GM21381 (cell line): ENCODE results near the gene TMEM221.
A peak's percentile ranks its signal among the peaks of the same experiment; 100 is the strongest.

ENCODE experiments used
- ATAC-seq: cut with Tn5 transposase; IDR thresholded peaks from one replicate; pipeline ENCODE4 v1.9.1; 2021; ENCODE audit warnings: mild to moderate bottlenecking, moderate library complexity; ENCODE audit not compliant: unreplicated experiment

TMEM221 gene

DNA sequence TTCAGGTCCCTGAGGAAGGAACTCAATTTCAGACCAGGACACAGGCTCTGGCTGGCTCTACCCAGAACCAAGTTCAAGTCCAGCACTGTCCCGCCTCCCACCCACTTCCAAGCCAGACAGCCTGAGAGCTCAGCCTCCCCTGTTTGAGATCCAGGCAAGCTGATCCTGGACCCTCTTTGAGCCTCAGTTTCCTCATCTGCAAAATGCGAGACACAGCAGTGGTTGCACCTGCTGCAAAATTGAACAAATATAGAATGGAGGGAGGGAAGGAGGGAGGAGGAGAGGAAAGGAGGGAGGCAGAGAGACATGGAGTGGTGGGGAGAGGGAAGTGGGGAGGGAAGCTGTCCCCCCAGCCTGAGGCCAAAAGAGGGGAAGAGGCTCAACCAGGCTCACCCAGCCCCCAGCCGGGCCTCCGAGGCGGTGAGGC is 751 bp downstream of the TMEM221 start:
- no peak for ATAC-seq

DNA sequence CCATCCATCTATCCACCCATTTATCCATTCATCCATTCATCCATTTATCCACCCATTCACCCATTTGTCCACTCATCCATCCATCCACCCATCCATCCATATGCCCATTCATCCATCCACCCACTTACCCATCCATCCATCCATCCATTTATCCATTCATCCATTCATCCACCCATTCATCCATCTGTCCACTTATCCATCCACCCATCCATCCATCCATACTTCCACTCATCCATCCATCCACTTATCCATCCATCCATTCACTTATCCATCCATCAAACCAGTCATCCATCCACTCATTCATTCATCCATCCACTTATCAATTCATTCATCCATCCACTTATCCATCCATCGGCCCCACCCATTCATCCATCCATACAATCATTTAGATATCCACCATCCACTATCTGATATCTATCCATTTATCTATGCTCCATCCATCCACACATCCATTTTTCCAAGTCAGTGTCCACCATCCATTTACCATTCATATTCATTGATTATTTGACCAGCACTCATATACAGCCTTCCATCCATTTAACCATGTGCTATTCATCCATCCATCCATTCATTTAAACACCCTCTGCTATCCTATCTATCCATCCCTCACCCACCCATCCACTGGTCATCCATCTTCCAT is 2.8 kb downstream of the TMEM221 start:
- no peak for ATAC-seq

DNA sequence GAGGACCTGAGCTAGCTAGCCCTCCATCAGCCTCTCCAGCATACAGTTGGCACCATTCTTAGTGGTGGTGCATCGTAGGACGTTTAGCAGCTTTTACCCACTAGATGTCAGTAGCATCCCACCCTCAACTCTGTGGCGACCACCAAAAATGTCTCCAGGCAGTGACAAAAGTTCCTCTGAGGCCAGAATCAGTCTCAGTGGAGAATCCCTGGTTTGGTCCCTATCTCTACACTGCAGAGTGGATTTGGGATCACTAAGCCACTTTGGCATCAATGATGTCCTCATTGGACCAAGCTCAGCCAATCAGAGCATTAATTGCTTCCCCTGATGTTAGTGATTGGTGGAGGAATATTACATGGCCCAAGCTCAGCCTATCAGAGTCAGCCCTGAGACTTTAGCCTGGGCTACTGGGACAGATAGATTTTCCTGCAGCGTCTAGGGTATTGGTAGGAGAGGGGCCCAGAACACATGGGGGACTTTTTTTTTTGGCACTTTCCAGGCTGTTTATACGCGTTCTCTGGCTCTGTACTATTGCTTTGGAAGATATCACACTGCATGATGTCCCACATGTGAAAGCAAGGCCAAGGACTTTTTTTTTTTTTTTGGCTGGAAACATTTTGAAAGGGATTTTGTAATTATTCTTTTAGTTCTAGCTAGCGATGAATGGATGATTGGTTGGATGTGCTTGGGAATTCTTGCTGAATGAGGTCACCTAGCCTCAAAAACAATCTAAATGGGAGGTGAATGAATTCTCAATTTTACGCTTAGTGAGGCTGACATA is 7.0 kb downstream of the TMEM221 start:
- no peak for ATAC-seq

GRCh38 chr19:17436874-17437267 is 11.6 kb downstream of the TMEM221 start:
- ATAC-seq = no peak

DNA sequence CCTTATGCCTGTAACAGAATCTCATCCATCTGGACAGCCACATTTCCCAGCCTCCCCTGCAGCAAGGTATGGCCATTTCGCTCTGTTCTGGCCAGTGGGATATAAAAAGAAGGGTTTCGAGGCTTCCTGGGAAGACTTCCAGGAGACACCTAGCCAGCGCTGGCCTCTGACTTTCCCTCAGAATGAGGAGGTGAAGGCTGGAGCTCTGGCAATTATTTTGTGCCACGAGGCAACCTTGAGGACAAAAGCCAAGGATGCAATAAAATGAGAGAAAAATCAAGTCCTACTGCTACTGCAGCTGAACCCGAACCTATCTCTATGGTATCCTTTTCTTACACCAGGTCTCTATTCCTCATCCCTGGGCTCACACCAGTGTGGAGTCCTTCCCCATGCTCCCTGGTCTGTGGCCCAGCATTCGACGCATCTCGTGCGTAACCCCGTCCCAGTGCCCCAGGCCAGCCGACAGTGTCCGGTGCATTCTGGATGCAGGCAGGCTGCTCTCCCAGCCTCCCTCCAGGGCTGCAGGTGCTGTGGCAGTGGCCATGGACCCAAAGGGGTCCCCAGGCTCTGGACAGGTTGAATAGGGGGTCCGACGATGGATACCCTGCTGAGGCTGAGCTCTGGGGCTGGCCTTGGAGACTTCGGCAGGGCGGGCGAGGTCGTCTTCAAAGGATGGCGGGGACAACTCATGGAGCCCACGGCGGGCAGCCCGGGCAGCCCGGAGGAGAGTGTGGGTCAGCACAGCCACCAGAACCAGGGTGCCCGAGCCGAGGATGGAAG is 12.2 kb downstream of the TMEM221 start:
- no peak for ATAC-seq

- no peak for ATAC-seq
Observed at GRCh38 chr19:17435218-17435617, 13.2 kb downstream of the TMEM221 start.

GRCh38 chr19:17431417-17431816 is 17.1 kb downstream of the TMEM221 start:
- no peak for ATAC-seq

GRCh38 chr19:17429641-17430113 is 18.8 kb downstream of the TMEM221 start:
- ATAC-seq = no peak

DNA sequence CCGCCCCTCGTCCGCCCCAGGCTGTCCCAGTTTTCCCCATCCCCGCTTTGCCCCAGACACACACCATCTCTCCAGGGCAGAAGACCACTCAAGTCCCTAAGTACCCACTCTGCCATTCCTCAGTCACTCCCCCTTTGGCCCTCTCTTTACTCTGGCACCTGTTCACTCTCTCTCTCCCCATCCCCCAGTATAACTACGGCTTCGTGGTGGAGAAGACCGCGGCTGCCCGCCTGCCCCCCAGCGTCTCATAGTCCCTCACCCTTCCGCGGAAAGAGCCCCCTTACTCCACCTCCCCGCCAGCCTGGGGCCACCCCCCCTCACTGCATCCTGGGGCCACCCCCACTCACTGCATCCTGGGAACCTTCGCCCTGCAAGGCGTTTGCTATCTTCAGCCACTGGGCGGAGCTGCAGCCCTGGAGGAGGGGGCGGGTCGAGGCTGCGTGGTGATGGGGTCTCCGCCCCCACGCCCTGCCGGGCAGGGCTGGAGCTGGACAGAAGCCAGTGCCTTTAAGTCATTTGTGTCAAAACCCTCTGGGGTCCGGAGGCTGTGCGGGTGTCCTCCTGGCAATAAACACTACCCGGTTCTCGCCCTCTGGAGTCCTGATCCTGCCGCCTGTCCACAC is 23.6 kb downstream of the TMEM221 start:
- no peak for ATAC-seq

- no peak for ATAC-seq
Observed at GRCh38 chr19:17423429-17424208, 24.8 kb downstream of the TMEM221 start.

DNA sequence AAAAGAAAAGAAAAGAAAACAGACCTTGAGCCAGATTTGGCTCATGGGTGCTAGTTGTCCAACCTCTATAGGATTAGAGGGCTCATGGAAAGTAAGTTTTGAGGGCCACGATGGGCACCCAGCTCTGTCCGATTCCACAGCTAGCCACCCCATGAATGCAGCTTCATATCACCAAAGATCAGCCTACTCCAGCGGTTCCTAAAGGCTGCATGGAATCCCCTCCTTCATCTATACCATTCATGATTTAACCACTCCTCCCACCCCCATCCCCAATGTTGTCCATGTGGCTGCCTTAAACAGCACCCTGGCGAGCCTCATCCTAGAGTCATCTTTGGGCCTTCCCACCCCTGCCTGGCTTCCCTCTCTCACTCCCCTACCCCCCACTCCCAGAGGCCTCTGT is 26.5 kb downstream of the TMEM221 start:
- ATAC-seq = no peak

DNA sequence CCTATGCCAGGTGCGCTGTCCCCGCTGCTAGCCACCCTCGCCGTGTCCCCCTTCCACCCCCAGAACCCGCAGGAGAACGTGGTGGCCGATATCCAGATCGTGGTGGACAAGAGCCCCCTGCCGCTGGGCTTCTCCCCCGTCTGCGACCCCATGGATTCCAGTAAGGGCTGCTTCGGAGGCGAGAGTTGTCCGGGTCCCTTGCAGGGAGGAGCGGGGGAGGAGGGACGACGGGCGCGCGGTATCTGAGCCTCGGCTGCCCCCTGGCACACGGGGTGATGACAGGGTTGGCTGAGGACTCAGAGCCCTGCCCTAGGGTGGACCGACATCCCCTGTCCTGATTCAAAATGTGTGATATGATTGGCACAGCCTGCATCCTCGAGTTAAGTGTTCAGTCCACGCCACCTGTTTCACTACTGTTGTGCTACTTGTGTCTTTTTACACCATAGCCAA is 28.0 kb downstream of the TMEM221 start:
- ATAC-seq = peak; percentile 22

DNA sequence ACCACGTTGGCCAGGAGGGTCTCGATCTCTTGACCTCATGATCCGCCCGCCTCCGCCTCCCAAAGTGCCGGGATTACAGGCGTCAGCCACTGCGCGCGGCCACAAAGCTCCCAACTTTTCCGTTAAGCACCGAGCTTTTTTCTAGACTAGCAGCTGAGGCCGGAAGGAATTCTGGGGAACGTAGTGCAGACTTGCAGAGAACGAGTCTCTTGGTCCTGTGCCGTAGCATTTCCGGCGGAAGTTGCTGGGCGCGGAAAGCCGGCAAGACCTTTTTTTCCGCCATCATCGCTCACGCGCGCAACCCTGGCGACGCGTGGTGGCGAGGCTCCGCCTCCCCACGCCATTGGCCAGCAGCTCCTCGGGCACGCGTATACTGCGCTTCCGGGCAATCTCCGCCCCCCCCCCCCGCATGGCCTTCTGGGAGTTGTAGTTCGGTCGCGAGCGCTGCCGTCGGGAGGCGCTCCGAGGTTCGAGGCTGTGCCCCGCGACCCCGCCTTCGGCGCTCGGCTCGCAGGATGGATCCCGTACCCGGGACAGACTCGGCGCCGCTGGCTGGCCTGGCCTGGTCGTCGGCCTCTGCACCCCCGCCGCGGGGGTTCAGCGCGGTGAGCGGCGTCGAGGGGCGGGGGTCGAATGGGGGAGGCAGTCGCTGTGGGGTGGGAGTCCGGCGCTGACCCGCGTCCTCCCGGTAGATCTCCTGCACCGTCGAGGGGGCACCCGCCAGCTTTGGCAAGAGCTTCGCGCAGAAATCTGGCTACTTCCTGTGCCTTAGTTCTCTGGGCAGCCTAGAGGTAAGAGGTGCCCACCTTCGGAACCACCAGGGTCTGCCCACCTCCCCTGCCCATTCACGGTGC is 28.6 kb downstream of the TMEM221 start, which contains the start of gene MVB12A:
Gene MVB12A, plus strand, starts transcription at position 427 of the 854 bp plus-strand sequence. Its CDS starts 89 bp downstream, at position 516.
- peak; percentile 88 for ATAC-seq

DNA sequence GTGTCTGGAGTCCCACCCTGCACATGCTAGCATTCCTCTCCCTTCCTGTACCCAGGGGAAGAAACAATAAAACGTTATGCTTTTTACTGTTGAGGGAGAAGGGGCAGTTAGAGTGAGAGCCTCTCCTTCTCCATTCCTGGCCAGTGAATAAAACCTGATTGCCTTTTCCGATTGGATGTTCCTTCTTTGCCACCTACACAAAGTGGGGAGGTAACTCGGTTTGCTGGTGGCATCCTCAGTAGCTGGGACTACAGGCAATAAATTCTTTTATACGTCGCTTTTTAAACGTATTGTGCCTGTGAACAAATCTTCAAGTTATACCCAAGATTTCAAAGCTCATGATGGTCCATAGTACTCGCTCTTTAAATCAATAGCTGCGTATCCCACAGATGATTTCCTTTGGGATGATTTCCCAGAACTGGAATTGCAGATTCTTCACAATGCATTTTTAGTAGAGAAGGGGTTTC is 29.3 kb downstream of the TMEM221 start:
- ATAC-seq = no peak

DNA sequence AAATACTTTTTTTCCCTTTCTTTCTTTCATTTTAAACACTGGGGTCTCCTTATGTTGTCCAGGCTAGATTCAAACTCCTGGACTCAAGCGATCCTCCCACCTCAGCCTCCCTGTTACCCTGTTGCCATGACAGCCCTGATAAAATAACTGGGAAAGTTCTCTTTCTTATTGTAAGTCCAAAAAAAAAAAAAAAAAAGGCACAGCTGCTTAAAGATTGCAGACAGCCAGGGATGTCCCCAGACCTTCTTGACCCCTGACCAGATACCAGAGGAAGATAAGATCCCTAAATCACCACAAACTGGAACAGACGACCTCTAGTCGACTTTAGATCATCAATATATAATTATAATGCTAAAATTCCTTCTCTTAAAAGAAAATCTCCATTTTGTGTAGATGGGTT is 29.8 kb downstream of the TMEM221 start:
- no peak for ATAC-seq

DNA sequence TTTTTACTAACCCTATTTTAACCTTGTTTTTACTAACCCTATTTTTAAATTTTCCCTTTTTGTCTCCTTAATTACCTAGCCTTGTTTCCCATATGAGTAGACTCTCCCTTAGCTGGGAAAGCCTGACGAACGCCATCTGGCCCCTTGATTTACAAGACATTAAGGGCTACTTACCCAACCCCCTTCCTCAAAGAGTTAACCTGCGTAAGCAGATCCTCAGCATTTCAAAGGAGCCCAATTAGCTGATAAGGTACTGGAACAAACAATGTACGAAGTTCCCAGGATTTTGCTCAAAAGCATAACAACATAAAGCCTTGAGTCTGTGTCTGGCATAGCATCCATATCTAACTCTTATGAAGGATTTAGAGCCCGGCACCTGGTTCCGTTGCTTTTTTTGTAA is 33.3 kb downstream of the TMEM221 start:
- ATAC-seq = no peak

- ATAC-seq = no peak
Observed at GRCh38 chr19:17414097-17414496, 34.4 kb downstream of the TMEM221 start.

DNA sequence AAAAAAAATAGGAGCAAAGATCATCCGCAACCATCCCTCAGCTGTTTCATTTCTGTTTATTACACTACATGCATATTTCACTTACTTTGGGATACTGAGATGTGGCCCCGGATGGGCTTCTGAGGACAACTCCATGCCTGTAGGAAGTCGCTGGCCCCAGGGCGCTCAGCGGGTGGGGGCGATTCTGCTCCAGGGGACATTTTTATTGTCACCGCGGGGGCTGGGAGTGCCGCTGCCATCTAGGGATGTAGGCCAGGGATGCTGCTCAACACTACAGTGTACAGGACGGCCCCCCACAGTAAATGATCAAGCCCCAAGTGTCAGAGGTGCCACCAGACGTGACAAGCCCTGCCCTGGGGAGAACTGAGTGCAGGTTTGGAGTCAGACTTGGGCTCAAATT is 36.7 kb downstream of the TMEM221 start:
- ATAC-seq = no peak

DNA sequence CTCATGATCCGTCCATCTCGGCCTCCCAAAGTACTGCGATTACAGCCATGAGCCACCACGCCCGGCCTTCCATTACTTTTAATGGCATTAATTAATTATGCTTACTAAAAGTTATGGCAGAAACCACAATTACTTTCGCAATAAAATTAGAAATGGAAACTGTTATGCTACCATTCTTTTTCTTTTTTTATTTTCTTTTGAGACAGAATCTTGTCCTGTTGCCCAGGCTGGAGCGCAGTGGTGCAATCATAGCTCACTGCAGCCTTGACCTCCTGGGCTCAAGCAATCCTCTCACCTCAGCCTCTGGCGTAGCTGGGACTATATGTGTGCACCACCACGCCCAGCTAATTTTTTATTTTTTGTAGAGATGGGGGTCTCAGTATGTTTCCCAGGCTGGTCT is 38.5 kb downstream of the TMEM221 start:
- ATAC-seq = no peak
